HG02938 (cell line): Measurements from ENCODE around the gene TMEM42.

ENCODE experiments used
- ATAC-seq: cut with Tn5 transposase; IDR thresholded peaks from one replicate; pipeline ENCODE4 v1.9.1; 2021; ENCODE audit warnings: mild to moderate bottlenecking, moderate library complexity; ENCODE audit not compliant: unreplicated experiment

TMEM42 gene

GRCh38 chr3:44906997-44907396 is 45.3 kb downstream of the TMEM42 start:
- no peak for ATAC-seq

GRCh38 chr3:44907612-44908011 is 45.9 kb downstream of the TMEM42 start:
- ATAC-seq, result no peak

GRCh38 chr3:44909063-44909462 is 47.4 kb downstream of the TMEM42 start:
- ATAC-seq, result no peak

- ATAC-seq, result no peak
These were observed 49.0 kb downstream of the TMEM42 start for GRCh38 chr3:44910693-44911092.

GRCh38 chr3:44913868-44914468 is 52.3 kb downstream of the TMEM42 start:
- ATAC-seq, result no peak

- ATAC-seq, result no peak
These were observed 53.2 kb downstream of the TMEM42 start for GRCh38 chr3:44914936-44915335.
